CD4-positive, alpha-beta T cell (primary cell): ENCODE results near the gene RFX8. TPM values are rescaled to one million over a fixed set of nuclear protein-coding genes. Genes with fewer than 3 reads are reported as not detected.

Source experiments
- ATAC-seq: fragments of 200-7000 bp; cut with Tn5 transposase; one replicate; pipeline ENCODE4 v1.10.0; 2022; ENCODE audit warnings: mild to moderate bottlenecking; ENCODE audit not compliant: poor library complexity
- CTCF ChIA-PET: fragments of 350-600 bp; sonication (Branson Sonifier 250); formaldehyde crosslinking; loops from one replicate; lab custom pipeline; 2021; ENCODE audit warnings: antibody characterized with exemption, inconsistent platforms; lab: Charles Lee
- POLR2A ChIA-PET: fragments of 350-600 bp; sonication (Branson Sonifier 250); formaldehyde crosslinking; loops from one replicate; lab custom pipeline; 2021; ENCODE audit warnings: antibody characterized with exemption, inconsistent platforms; lab: Charles Lee
- DNase-seq, 14 experiments: peaks; one replicate each; pipeline ENCODE4 v3.0.0-alpha.2; 2013 to 2020; ENCODE audit warnings: mixed read lengths in 2 of 14
- H3K27ac ChIP-seq, 2 donors: one replicate each; pipeline versions ENCODE4 v1.5.1 to v1.7.0; 2013; ENCODE audit warnings: low read length in 2 of 2, low read depth in 1 of 2, mild to moderate bottlenecking in 1 of 2
- H3K27me3 ChIP-seq, 2 experiments: 1 replicate in 1 of 2; 2 replicates in 1 of 2; pipeline versions ENCODE4 v1.6.1 to v1.7.0; 2013; ENCODE audit warnings: low read length in 2 of 2, control low read depth in 1 of 2, mild to moderate bottlenecking in 1 of 2, moderate library complexity in 1 of 2; ENCODE audit not compliant: insufficient read depth in 2 of 2, control insufficient read depth in 1 of 2
- H3K36me3 ChIP-seq: one replicate; pipeline ENCODE4 v1.6.1; 2013; ENCODE audit warnings: low read length, control low read depth; ENCODE audit not compliant: insufficient read depth
- H3K4me1 ChIP-seq: one replicate; pipeline ENCODE4 v1.6.1; 2013; ENCODE audit warnings: low read length, control low read depth; ENCODE audit not compliant: insufficient read depth
- H3K4me3 ChIP-seq: one replicate; pipeline ENCODE4 v1.5.1; 2013; ENCODE audit warnings: mild to moderate bottlenecking, low read length, moderate library complexity
- H3K9me3 ChIP-seq, 2 experiments: 1 replicate in 1 of 2; 2 replicates in 1 of 2; pipeline versions ENCODE4 v1.6.1 to v1.7.0; 2013; ENCODE audit warnings: low read length in 2 of 2, mild to moderate bottlenecking in 2 of 2, control low read depth in 1 of 2, moderate library complexity in 1 of 2; ENCODE audit not compliant: control insufficient read depth in 1 of 2, insufficient read depth in 1 of 2
- H3K27ac Mint-ChIP-seq: one replicate; pipeline ENCODE4 v1.8.0; 2020; ENCODE audit warnings: mixed read lengths
- H3K27me3 Mint-ChIP-seq: one replicate; pipeline ENCODE4 v1.8.0; 2021; ENCODE audit warnings: mixed read lengths
- H3K36me3 Mint-ChIP-seq: one replicate; pipeline ENCODE4 v1.8.0; 2021; ENCODE audit warnings: low read depth, mixed read lengths
- H3K4me1 Mint-ChIP-seq: one replicate; pipeline ENCODE4 v1.8.0; 2021; ENCODE audit warnings: low read depth, mixed read lengths
- H3K4me3 Mint-ChIP-seq: one replicate; pipeline ENCODE4 v1.8.0; 2020; ENCODE audit warnings: mild to moderate bottlenecking, mixed read lengths
- H3K9me3 Mint-ChIP-seq: one replicate; pipeline ENCODE4 v1.8.0; 2020; ENCODE audit warnings: mixed read lengths
- CTCF ChIP-seq: fragments of 200-600 bp; IDR thresholded peaks from one replicate; pipeline ENCODE4 v1.8.0; 2022; ENCODE audit warnings: antibody characterized with exemption, mild to moderate bottlenecking
- intact Hi-C, 2 experiments: fragments of 100-400 bp; cut with DNase I in 1 of 2; cut with micrococcal nuclease in 1 of 2; formaldehyde crosslinking; loops; one replicate each; pipeline versions ENCODE4 v1.15.1 to v1.9.0; 2023 to 2025; cut with DNase I, micrococcal nuclease
- total RNA-seq, 174 experiments: library from RNA in 2 of 174; stranded (reverse) in 2 of 174; gene quantifications; one replicate each; pipeline ENCODE4 v1.2.3 and lab custom pipeline; 2021 to 2026

RFX8 gene
- total RNA-seq, 2 experiments from 2014 or later = 0.67 to 1.1 TPM

GRCh38 chr2:101478181-101479001, 3.5 kb upstream of the RFX8 start:
- ChIA-PET POLR2A (no interaction called here), CTCF (no interaction called here)
- DNase-seq (no peak), ATAC-seq (no peak)
- no peak overlapping the region for H3K4me3 Mint-ChIP-seq
- intact Hi-C loops = loop anchor here in 1 of 2 experiments (10.0 kb wide), 1 partner anchor 246 kb away; no protein-coding TSS in a partner anchor
- peaks cover 20% of the 10 kb centered on the region for H3K4me1 ChIP-seq
- no peak overlapping the region for H3K27ac Mint-ChIP-seq
- no peaks in the 10 kb centered on the region for H3K9me3 ChIP-seq
- no peaks in the 10 kb centered on the region for H3K9me3 Mint-ChIP-seq
- H3K4me1 Mint-ChIP-seq = peaks cover 14% of the 10 kb centered on the region
- no peak for TF ChIP-seq CTCF
- H3K36me3 ChIP-seq = no peaks in the 10 kb centered on the region
- no peaks in the 10 kb centered on the region for H3K27me3 ChIP-seq
- H3K36me3 Mint-ChIP-seq = no peaks in the 10 kb centered on the region
- H3K27ac ChIP-seq = no peak overlapping the region
- H3K4me3 ChIP-seq = no peak overlapping the region
- no peaks in the 10 kb centered on the region for H3K27me3 Mint-ChIP-seq

DNA sequence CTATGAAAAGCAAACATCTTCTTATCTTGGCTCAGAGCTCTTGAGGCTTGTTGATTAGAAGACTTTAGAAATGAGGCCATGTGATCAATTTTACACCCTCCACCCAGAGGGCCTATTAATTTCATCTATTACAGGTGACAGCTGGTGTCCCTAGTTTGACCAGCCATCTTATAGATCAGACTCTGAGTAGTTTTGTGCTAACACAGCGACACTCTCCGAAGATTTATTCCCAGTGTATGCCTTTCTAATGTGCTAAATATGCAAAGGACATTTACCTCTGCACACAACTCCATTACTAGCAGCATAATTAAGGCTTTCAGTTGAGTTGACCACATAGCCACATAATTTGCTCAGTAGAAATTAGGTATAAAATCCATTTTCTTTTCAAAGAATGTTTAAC, 2.6 kb upstream of the RFX8 start:
- no peaks in the 10 kb centered on the region for H3K36me3 Mint-ChIP-seq

DNA sequence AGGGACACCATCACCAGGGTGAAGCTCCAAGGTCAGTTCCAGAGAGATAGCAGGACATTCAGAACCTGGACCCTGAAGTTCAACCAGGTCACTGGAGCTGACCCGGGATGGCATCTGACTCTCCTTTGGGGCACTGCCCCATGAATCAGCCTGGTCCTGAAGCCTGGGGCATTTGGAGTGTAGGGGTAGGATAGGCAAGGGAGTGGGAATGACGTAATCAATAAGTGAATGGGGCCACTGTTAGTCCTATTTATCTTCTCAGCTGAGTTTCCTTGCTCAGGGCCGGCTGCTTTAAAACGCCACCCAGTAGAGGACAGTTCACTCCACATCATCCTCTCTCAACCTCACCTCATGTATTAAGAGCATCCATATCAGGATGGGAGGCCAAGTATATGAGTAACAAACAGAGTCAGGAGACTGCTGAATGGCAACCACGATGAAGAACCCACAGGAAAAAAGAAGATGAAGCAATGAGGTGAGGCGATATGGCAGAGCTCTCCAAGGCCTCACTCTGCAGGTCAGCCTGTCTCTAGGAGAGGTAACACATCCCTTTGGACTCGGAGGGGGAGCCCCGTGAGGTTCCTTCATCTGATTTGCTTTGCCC, 1.8 kb upstream of the RFX8 start:
- CTCF ChIA-PET = no interaction called here
- Histone ChIP-seq H3K27me3 (no peaks in the 10 kb centered on the region), H3K4me3 (no peak overlapping the region), H3K27ac (no peak overlapping the region), H3K4me1 (peaks cover 20% of the 10 kb centered on the region), H3K9me3 (no peaks in the 10 kb centered on the region), H3K36me3 (no peaks in the 10 kb centered on the region)
- intact Hi-C loops = loop anchor here in 1 of 2 experiments (10.0 kb wide), 1 partner anchor 248 kb away; no protein-coding TSS in a partner anchor
- Mint-ChIP-seq H3K27me3 (no peaks in the 10 kb centered on the region), H3K9me3 (no peaks in the 10 kb centered on the region), H3K36me3 (no peaks in the 10 kb centered on the region), H3K4me3 (no peak overlapping the region), H3K4me1 (peaks cover 14% of the 10 kb centered on the region), H3K27ac (no peak overlapping the region)
- no peak for TF ChIP-seq CTCF
- ATAC-seq (no peak), DNase-seq (no peak)
- POLR2A ChIA-PET = interaction anchor here (0.7 kb wide), 1 partner anchor 94 kb away, joined by 3 read pairs; no protein-coding TSS in a partner anchor

More for the DNA sequence above, 2.6 kb upstream of the RFX8 start:
- H3K36me3 ChIP-seq = no peaks in the 10 kb centered on the region
- Mint-ChIP-seq H3K27ac (no peak overlapping the region), H3K4me3 (no peak overlapping the region), H3K27me3 (no peaks in the 10 kb centered on the region), H3K4me1 (peaks cover 14% of the 10 kb centered on the region), H3K9me3 (no peaks in the 10 kb centered on the region)
- H3K9me3 ChIP-seq = no peaks in the 10 kb centered on the region
- H3K27me3 ChIP-seq = no peaks in the 10 kb centered on the region
- DNase-seq = no peak
- H3K27ac ChIP-seq = no peak overlapping the region
- TF ChIP-seq CTCF = no peak
- intact Hi-C loops = loop anchor here in 1 of 2 experiments (10.0 kb wide), 1 partner anchor 247 kb away; no protein-coding TSS in a partner anchor
- no peak overlapping the region for H3K4me3 ChIP-seq
- ChIA-PET POLR2A (no interaction called here), CTCF (no interaction called here)
- peaks cover 20% of the 10 kb centered on the region for H3K4me1 ChIP-seq
- no peak for ATAC-seq
